ENCODE measurements around the gene SHD. TPM values are rescaled to one million over a fixed set of nuclear protein-coding genes. Genes with fewer than 3 reads are reported as not detected.
A peak's percentile ranks its signal among the peaks of the same experiment; 100 is the strongest.

SHD gene
- total RNA-seq, 1 donor from 2014 or later: not detected

- H3K4me1 ChIP-seq: no peaks in the 10 kb centered on the region
- intact Hi-C loops (cut with DNase I): no loop called here
- H3K27me3 ChIP-seq: peaks cover 14% of the 10 kb centered on the region
- ATAC-seq (no peak), DNase-seq (no peak)
- no peak overlapping the region for H3K4me3 ChIP-seq
- H3K27ac ChIP-seq: no peak overlapping the region
- no peaks in the 10 kb centered on the region for H3K9me3 ChIP-seq
- no peaks in the 10 kb centered on the region for H3K36me3 ChIP-seq
- no peak for TF ChIP-seq CTCF (IDR thresholded peaks at IDR 0.05)
Measured at GRCh38 chr19:4305659-4306058, 26.6 kb downstream of the SHD start.

GRCh38 chr19:4310247-4311121 is 31.4 kb downstream of the SHD start:
- intact Hi-C loops (cut with DNase I): no loop called here
- ATAC-seq: peak; percentile 16
- no peak for TF ChIP-seq CTCF (IDR thresholded peaks at IDR 0.05)
- DNase-seq: no peak
- Histone ChIP-seq H3K9me3 (no peaks in the 10 kb centered on the region), H3K27ac (no peak overlapping the region), H3K27me3 (no peaks in the 10 kb centered on the region), H3K4me3 (no peak overlapping the region), H3K36me3 (no peaks in the 10 kb centered on the region), H3K4me1 (no peaks in the 10 kb centered on the region)

GRCh38 chr19:4313847-4314490 is 34.9 kb downstream of the SHD start:
- Histone ChIP-seq H3K4me3 (no peak overlapping the region), H3K27ac (no peak overlapping the region), H3K27me3 (no peaks in the 10 kb centered on the region), H3K9me3 (no peaks in the 10 kb centered on the region), H3K4me1 (no peaks in the 10 kb centered on the region), H3K36me3 (no peaks in the 10 kb centered on the region)
- ATAC-seq (no peak), DNase-seq (no peak)
- no peak for TF ChIP-seq CTCF (IDR thresholded peaks at IDR 0.05)
- intact Hi-C loops (cut with DNase I): no loop called here

GRCh38 chr19:4316956-4317355 is 37.9 kb downstream of the SHD start:
- intact Hi-C loops (cut with DNase I): no loop called here
- DNase-seq: no peak
- Histone ChIP-seq H3K27me3 (no peaks in the 10 kb centered on the region), H3K27ac (no peak overlapping the region), H3K4me1 (no peaks in the 10 kb centered on the region), H3K4me3 (no peak overlapping the region), H3K36me3 (no peaks in the 10 kb centered on the region), H3K9me3 (no peaks in the 10 kb centered on the region)
- no peak for ATAC-seq
- TF ChIP-seq CTCF (IDR thresholded peaks at IDR 0.05): no peak

GRCh38 chr19:4318460-4318859 is 39.4 kb downstream of the SHD start:
- Histone ChIP-seq H3K27me3 (no peaks in the 10 kb centered on the region), H3K9me3 (no peaks in the 10 kb centered on the region), H3K36me3 (no peaks in the 10 kb centered on the region), H3K4me3 (no peak overlapping the region), H3K4me1 (no peaks in the 10 kb centered on the region), H3K27ac (no peak overlapping the region)
- TF ChIP-seq CTCF (IDR thresholded peaks at IDR 0.05): no peak
- DNase-seq (no peak), ATAC-seq (no peak)
- intact Hi-C loops (cut with DNase I): no loop called here

All from upper lobe of right lung (tissue), 1 donor.